Measurements from ENCODE around the gene GMPS. TPM values are rescaled to one million over a fixed set of nuclear protein-coding genes. Genes with fewer than 3 reads are reported as not detected.
"Not testable (repeated sequence)": the region's sequence is repeated elsewhere in the genome, so short reads cannot be mapped to it uniquely, and the experiment has no call there.

The GMPS gene
- total RNA-seq, 1 donor from 2014 or later: 279 TPM

DNA sequence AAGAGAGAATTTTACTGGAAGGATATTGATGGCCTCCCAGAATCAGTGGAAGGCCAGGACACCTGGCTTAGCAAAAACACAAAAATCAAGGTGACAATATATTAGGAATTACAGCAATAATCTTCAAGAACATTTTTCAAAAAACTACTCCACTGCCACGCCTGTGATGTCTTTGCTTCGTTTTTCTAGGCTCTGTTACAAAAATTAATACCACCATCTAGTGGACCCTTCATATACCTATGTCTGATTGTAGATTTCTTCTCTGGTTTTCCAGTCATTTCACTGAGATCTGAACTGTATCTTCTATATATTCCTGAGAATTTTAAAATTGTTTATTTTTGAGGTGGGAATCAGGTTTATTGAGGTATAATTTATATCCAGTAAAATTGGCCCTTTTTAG lies 10.6 kb upstream of the GMPS start:
- H3F3A ChIP-seq (ENCODE audit: low read depth): peaks cover 1% of the 10 kb centered on the region
- H3K4me2 ChIP-seq: no peak overlapping the region
- Mint-ChIP-seq H3K27me3 (ENCODE audit: insufficient read depth, low read depth) (peaks cover under 1% of the 10 kb centered on the region), H3K36me3 (peaks cover under 1% of the 10 kb centered on the region), H3K4me3 (no peak overlapping the region), H3K27ac (no peak overlapping the region), H3K4me1 (peaks cover 2% of the 10 kb centered on the region), H3K9me3 (peaks cover 3% of the 10 kb centered on the region)
- H2AFZ ChIP-seq (replicated peaks): no peak overlapping the region
- H3K9me3 ChIP-seq (ENCODE audit: low read depth): no peaks in the 10 kb centered on the region
- no peaks in the 10 kb centered on the region for H3K36me3 ChIP-seq
- H3K79me2 ChIP-seq (ENCODE audit: low read depth): no peaks in the 10 kb centered on the region
- H3K27ac ChIP-seq: no peak overlapping the region
- H3K4me3 ChIP-seq: no peak overlapping the region
- no peaks in the 10 kb centered on the region for H3K4me1 ChIP-seq
- H4K20me1 ChIP-seq (ENCODE audit: low read depth): no peaks in the 10 kb centered on the region
- H3K27me3 ChIP-seq: peaks cover 5% of the 10 kb centered on the region
- TF ChIP-seq CTCF (IDR thresholded peaks at IDR 0.05): no peak
- no peak for TF ChIP-seq EZH2 (IDR thresholded peaks at IDR 0.05)
- TF ChIP-seq EZH2phosphoT487 (IDR thresholded peaks at IDR 0.05): no peak
- no peak overlapping the region for H3K9ac ChIP-seq
- no peak for DNase-seq (ENCODE audit: low spot score)

- H2AFZ ChIP-seq (replicated peaks); H3K4me1 ChIP-seq; H3K36me3 ChIP-seq; H3K27ac Mint-ChIP-seq; H3K79me2 ChIP-seq (ENCODE audit: low read depth); DNase-seq (ENCODE audit: low spot score); H3K9me3 Mint-ChIP-seq; H3K9me3 ChIP-seq (ENCODE audit: low read depth); H3K9ac ChIP-seq; H4K20me1 ChIP-seq (ENCODE audit: low read depth); H3F3A ChIP-seq (ENCODE audit: low read depth); H3K4me3 Mint-ChIP-seq; H3K27me3 Mint-ChIP-seq (ENCODE audit: insufficient read depth, low read depth); H3K4me3 ChIP-seq; H3K27ac ChIP-seq; H3K4me2 ChIP-seq; H3K27me3 ChIP-seq; H3K4me1 Mint-ChIP-seq; H3K36me3 Mint-ChIP-seq: not testable (repeated sequence)
These were observed 10.0 kb upstream of the GMPS start for GRCh38 chr3:155860424-155860823.

DNA sequence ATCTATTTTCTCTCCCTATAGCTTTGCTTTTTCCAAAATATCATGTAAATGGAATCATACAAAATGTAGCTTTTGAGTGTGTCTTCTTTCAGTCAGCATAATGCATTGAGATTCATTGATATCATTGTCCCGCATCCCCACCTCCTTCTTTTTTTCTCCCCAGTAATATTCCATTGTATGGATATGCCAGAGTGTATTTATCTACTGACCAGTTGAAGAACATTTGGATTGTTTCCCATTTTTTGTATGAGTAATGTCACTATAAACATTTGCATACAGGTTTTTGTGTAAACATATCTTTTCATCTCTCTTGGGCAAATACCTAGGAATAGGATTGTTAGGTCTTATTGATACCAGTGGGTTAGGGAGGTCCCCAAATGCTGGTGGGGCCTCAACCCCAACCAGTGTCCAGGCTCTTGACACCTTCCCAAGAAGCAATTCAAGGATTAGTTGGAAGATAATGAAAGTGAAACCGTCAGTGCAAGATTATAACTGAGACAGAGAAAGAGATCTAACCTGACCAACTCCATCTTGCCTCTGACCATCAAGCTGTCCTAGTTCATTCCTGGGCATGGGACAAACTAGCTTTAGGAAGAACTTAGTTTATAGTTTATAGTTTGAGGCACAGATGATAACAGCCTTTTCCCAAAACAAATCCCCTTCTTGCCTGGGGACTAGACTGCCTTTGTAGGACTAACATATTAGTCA lies 8.8 kb upstream of the GMPS start:
- Mint-ChIP-seq H3K27ac (no peak overlapping the region), H3K4me1 (no peaks in the 10 kb centered on the region), H3K4me3 (no peak overlapping the region), H3K36me3 (no peaks in the 10 kb centered on the region), H3K9me3 (peaks cover 3% of the 10 kb centered on the region), H3K27me3 (ENCODE audit: insufficient read depth, low read depth) (no peaks in the 10 kb centered on the region)
- no peaks in the 10 kb centered on the region for H3K27me3 ChIP-seq
- no peaks in the 10 kb centered on the region for H3F3A ChIP-seq (ENCODE audit: low read depth)
- H3K27ac ChIP-seq: no peak overlapping the region
- no peak overlapping the region for H3K4me2 ChIP-seq
- TF ChIP-seq CTCF (IDR thresholded peaks at IDR 0.05) (no peak), EZH2 (IDR thresholded peaks at IDR 0.05) (no peak), EZH2phosphoT487 (IDR thresholded peaks at IDR 0.05) (no peak)
- no peaks in the 10 kb centered on the region for H4K20me1 ChIP-seq (ENCODE audit: low read depth)
- no peaks in the 10 kb centered on the region for H3K4me1 ChIP-seq
- no peak overlapping the region for H2AFZ ChIP-seq (replicated peaks)
- H3K4me3 ChIP-seq: no peak overlapping the region
- H3K79me2 ChIP-seq (ENCODE audit: low read depth): no peaks in the 10 kb centered on the region
- H3K36me3 ChIP-seq: no peaks in the 10 kb centered on the region
- H3K9ac ChIP-seq: no peak overlapping the region
- no peak for DNase-seq (ENCODE audit: low spot score)
- no peaks in the 10 kb centered on the region for H3K9me3 ChIP-seq (ENCODE audit: low read depth)

- not testable (repeated sequence) for H3K36me3 ChIP-seq; H3K4me3 Mint-ChIP-seq; H2AFZ ChIP-seq (replicated peaks); H3K27ac Mint-ChIP-seq; H3K4me1 Mint-ChIP-seq; H4K20me1 ChIP-seq (ENCODE audit: low read depth); H3K9ac ChIP-seq; H3K4me3 ChIP-seq; H3K27me3 Mint-ChIP-seq (ENCODE audit: insufficient read depth, low read depth); H3K4me2 ChIP-seq; H3F3A ChIP-seq (ENCODE audit: low read depth); H3K27me3 ChIP-seq; DNase-seq (ENCODE audit: low spot score); H3K27ac ChIP-seq; H3K36me3 Mint-ChIP-seq; H3K79me2 ChIP-seq (ENCODE audit: low read depth); H3K9me3 ChIP-seq (ENCODE audit: low read depth); H3K9me3 Mint-ChIP-seq; H3K4me1 ChIP-seq
These were observed 8.0 kb upstream of the GMPS start for GRCh38 chr3:155862290-155862982.

Measured in neural progenitor cell (in vitro differentiated cells).